Measurements from ENCODE around the gene KRTAP9-3. TPM values are rescaled to one million over a fixed set of nuclear protein-coding genes. Genes with fewer than 3 reads are reported as not detected.
A peak's percentile ranks its signal among the peaks of the same experiment; 100 is the strongest.
"Not testable (repeated sequence)": the region's sequence is repeated elsewhere in the genome, so short reads cannot be mapped to it uniquely, and the experiment has no call there.

Gene KRTAP9-3
- total and polyA plus RNA-seq, 9 donors = not detected

DNA sequence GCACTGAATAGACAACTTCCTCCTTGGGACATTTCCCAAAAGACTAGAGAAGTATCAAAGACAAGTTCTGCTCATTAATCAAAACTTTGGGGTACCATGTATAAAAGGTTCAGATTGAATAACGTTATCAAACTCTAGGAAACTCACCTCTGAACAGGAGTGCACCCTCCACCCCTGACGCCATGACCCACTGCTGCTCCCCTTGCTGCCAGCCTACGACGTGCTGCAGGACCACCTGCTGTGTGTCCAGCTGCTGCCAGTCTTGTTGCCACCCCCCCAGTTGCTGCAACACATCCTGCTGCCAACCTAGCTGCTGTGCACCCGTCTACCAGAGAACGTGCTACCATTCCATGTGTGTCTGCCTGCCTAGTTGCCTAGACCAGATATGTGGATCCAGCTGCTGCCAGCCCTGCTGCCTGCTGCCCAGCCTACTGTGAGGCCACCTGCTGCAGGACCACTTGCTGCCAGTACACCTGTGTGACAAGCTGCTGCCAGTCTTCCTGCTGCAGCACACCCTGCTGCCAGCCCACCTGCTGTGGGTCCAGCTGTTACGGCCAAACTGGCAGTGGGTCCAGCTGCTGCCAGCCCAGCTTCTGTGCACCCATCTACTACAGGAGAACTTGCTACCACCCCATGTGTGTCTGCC, 19.6 kb upstream of the KRTAP9-3 start:
- no peak overlapping the region for H3K27ac ChIP-seq (ENCODE audit: low read length)
- DNase-seq = peak; percentile 7
- H3K4me3 ChIP-seq (ENCODE audit: low read length) = no peak overlapping the region
- no peaks in the 10 kb centered on the region for H3K36me3 ChIP-seq (ENCODE audit: control insufficient read depth, insufficient read depth, low read length)
- no peaks in the 10 kb centered on the region for H3K9me3 ChIP-seq (replicated peaks; ENCODE audit: control insufficient read depth, low read depth, low read length)
- no peaks in the 10 kb centered on the region for H3K4me1 ChIP-seq (ENCODE audit: control insufficient read depth, insufficient read depth, low read length)
- H3K27me3 ChIP-seq (ENCODE audit: control insufficient read depth, insufficient read depth, low read length) = peaks cover 2% of the 10 kb centered on the region
- 64% methylated on average over 6 of the region's 7 CpGs for WGBS (ENCODE audit: insufficient coverage)

DNA sequence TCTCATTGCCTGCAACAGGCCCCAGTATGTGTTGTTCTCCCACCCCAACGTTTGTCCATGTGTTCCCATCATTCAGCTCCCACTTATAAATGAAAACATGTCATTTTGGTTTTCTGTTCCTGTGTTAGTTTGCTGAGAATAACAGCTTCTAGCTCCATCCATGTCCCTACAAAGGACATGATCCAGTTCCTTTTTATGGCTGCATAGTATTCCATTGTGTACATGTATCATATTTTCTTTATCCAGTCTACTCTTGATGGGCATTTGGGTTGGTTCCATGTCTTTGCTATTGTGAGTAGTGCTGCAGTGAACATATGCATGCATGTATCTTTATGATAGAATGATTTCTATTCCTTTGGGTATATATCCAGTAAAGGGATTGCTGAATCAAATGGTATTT, 16.6 kb upstream of the KRTAP9-3 start:
- Histone ChIP-seq H3K36me3 (ENCODE audit: control insufficient read depth, insufficient read depth, low read length) (no peaks in the 10 kb centered on the region), H3K27ac (ENCODE audit: low read length) (no peak overlapping the region), H3K9me3 (replicated peaks; ENCODE audit: control insufficient read depth, low read depth, low read length) (no peaks in the 10 kb centered on the region), H3K4me1 (ENCODE audit: control insufficient read depth, insufficient read depth, low read length) (no peaks in the 10 kb centered on the region), H3K4me3 (ENCODE audit: low read length) (no peak overlapping the region), H3K27me3 (ENCODE audit: control insufficient read depth, insufficient read depth, low read length) (peaks cover 2% of the 10 kb centered on the region)
- no peak for DNase-seq
- WGBS (ENCODE audit: insufficient coverage) = no CpG with 5 or more reads among the region's 1 CpG

DNA sequence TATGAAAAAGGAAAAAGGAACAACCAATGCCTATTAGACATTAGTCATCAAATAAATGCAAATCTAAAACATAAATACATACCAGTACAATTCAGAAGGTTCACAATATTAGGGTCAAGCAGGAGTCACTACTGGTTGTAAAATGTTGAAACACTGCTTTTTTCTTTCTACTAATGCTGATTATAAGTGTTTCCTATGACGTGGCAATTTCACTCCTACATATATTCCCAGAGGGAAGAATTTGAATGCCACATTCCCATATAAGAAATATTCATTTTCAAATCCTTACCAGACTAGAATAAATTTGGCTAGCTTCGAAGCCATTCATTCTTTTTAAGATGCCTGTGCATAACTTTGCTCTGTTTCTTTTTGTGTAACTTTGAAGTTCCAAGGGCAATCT, 8.4 kb upstream of the KRTAP9-3 start:
- no CpG with 5 or more reads among the region's 2 CpGs for WGBS (ENCODE audit: insufficient coverage)
- Histone ChIP-seq H3K36me3 (ENCODE audit: control insufficient read depth, insufficient read depth, low read length) (no peaks in the 10 kb centered on the region), H3K27me3 (ENCODE audit: control insufficient read depth, insufficient read depth, low read length) (no peaks in the 10 kb centered on the region), H3K27ac (ENCODE audit: low read length) (no peak overlapping the region), H3K4me3 (ENCODE audit: low read length) (no peak overlapping the region), H3K9me3 (replicated peaks; ENCODE audit: control insufficient read depth, low read depth, low read length) (no peaks in the 10 kb centered on the region), H3K4me1 (ENCODE audit: control insufficient read depth, insufficient read depth, low read length) (no peaks in the 10 kb centered on the region)
- no peak for DNase-seq

- Histone ChIP-seq H3K4me3 (ENCODE audit: low read length) (no peak overlapping the region), H3K36me3 (ENCODE audit: control insufficient read depth, insufficient read depth, low read length) (no peaks in the 10 kb centered on the region), H3K27ac (ENCODE audit: low read length) (no peak overlapping the region), H3K27me3 (ENCODE audit: control insufficient read depth, insufficient read depth, low read length) (no peaks in the 10 kb centered on the region), H3K4me1 (ENCODE audit: control insufficient read depth, insufficient read depth, low read length) (no peaks in the 10 kb centered on the region), H3K9me3 (replicated peaks; ENCODE audit: control insufficient read depth, low read depth, low read length) (no peaks in the 10 kb centered on the region)
- no peak for DNase-seq
- no CpG with 5 or more reads among the region's 6 CpGs for WGBS (ENCODE audit: insufficient coverage)
Measured at GRCh38 chr17:41226051-41226450, 6.2 kb upstream of the KRTAP9-3 start.

DNA sequence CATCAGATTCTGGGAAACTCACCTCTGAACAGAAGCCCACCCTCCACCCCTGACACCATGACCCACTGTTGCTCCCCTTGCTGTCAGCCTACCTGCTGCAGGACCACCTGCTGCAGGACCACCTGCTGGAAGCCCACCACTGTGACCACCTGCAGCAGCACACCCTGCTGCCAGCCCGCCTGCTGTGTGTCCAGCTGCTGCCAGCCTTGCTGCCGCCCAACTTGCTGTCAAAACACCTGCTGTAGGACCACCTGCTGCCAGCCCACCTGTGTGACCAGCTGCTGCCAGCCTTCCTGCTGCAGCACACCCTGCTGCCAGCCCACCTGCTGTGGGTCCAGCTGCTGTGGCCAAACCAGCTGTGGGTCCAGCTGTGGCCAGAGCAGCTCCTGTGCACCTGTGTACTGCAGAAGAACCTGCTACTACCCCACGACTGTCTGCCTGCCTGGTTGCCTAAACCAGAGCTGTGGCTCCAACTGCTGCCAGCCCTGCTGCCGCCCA, 5.6 kb upstream of the KRTAP9-3 start, which contains the start of gene KRTAP9-2:
Gene KRTAP9-2, plus strand, starts transcription at position 51 of the 498 bp plus-strand sequence. Its CDS starts 7 bp downstream, at position 58.
- not testable (repeated sequence) for H3K36me3 ChIP-seq (ENCODE audit: control insufficient read depth, insufficient read depth, low read length); H3K27me3 ChIP-seq (ENCODE audit: control insufficient read depth, insufficient read depth, low read length); H3K4me1 ChIP-seq (ENCODE audit: control insufficient read depth, insufficient read depth, low read length); DNase-seq; H3K27ac ChIP-seq (ENCODE audit: low read length); H3K9me3 ChIP-seq (replicated peaks; ENCODE audit: control insufficient read depth, low read depth, low read length); H3K4me3 ChIP-seq (ENCODE audit: low read length)
- WGBS (ENCODE audit: insufficient coverage) = 60% methylated on average over 1 of the region's 4 CpGs

GRCh38 chr17:41230094-41230493, 2.2 kb upstream of the KRTAP9-3 start:
- DNase-seq = no peak
- H3K4me1 ChIP-seq (ENCODE audit: control insufficient read depth, insufficient read depth, low read length) = no peaks in the 10 kb centered on the region
- H3K36me3 ChIP-seq (ENCODE audit: control insufficient read depth, insufficient read depth, low read length) = no peaks in the 10 kb centered on the region
- H3K27me3 ChIP-seq (ENCODE audit: control insufficient read depth, insufficient read depth, low read length) = peaks cover 2% of the 10 kb centered on the region
- H3K27ac ChIP-seq (ENCODE audit: low read length) = no peak overlapping the region
- no peak overlapping the region for H3K4me3 ChIP-seq (ENCODE audit: low read length)
- no peaks in the 10 kb centered on the region for H3K9me3 ChIP-seq (replicated peaks; ENCODE audit: control insufficient read depth, low read depth, low read length)

GRCh38 chr17:41231731-41232130, 518 bp upstream of the KRTAP9-3 start:
- WGBS (ENCODE audit: insufficient coverage) = 72% methylated on average over 5 of the region's 6 CpGs
- Histone ChIP-seq H3K4me1 (ENCODE audit: control insufficient read depth, insufficient read depth, low read length) (no peaks in the 10 kb centered on the region), H3K36me3 (ENCODE audit: control insufficient read depth, insufficient read depth, low read length) (no peaks in the 10 kb centered on the region), H3K27me3 (ENCODE audit: control insufficient read depth, insufficient read depth, low read length) (peaks cover 2% of the 10 kb centered on the region), H3K9me3 (replicated peaks; ENCODE audit: control insufficient read depth, low read depth, low read length) (no peaks in the 10 kb centered on the region), H3K27ac (ENCODE audit: low read length) (no peak overlapping the region), H3K4me3 (ENCODE audit: low read length) (no peak overlapping the region)
- DNase-seq = no peak

- not testable (repeated sequence) for DNase-seq
Measured at GRCh38 chr17:41237116-41237515, 4.9 kb downstream of the KRTAP9-3 start.

GRCh38 chr17:41237949-41238437, 5.7 kb downstream of the KRTAP9-3 start, which contains the start of gene KRTAP9-8:
Gene KRTAP9-8, plus strand, starts transcription at chr17:41237999. Its CDS starts 53 bp downstream, at chr17:41238052.
- H3K36me3 ChIP-seq (ENCODE audit: control insufficient read depth, insufficient read depth, low read length); H3K27ac ChIP-seq (ENCODE audit: low read length); H3K4me1 ChIP-seq (ENCODE audit: control insufficient read depth, insufficient read depth, low read length); H3K4me3 ChIP-seq (ENCODE audit: low read length); H3K27me3 ChIP-seq (ENCODE audit: control insufficient read depth, insufficient read depth, low read length); H3K9me3 ChIP-seq (replicated peaks; ENCODE audit: control insufficient read depth, low read depth, low read length); DNase-seq: not testable (repeated sequence)
- WGBS (ENCODE audit: insufficient coverage) = 17% methylated on average over 2 of the region's 3 CpGs

More at GRCh38 chr17:41237116-41237515, 4.9 kb downstream of the KRTAP9-3 start:
- H3K36me3 ChIP-seq (ENCODE audit: control insufficient read depth, insufficient read depth, low read length); H3K4me3 ChIP-seq (ENCODE audit: low read length); H3K4me1 ChIP-seq (ENCODE audit: control insufficient read depth, insufficient read depth, low read length); H3K27ac ChIP-seq (ENCODE audit: low read length); H3K9me3 ChIP-seq (replicated peaks; ENCODE audit: control insufficient read depth, low read depth, low read length); H3K27me3 ChIP-seq (ENCODE audit: control insufficient read depth, insufficient read depth, low read length): not testable (repeated sequence)
- 37% methylated on average over 2 of the region's 4 CpGs for WGBS (ENCODE audit: insufficient coverage)

- H3K36me3 ChIP-seq (ENCODE audit: control insufficient read depth, insufficient read depth, low read length); H3K4me3 ChIP-seq (ENCODE audit: low read length); H3K27ac ChIP-seq (ENCODE audit: low read length); H3K9me3 ChIP-seq (replicated peaks; ENCODE audit: control insufficient read depth, low read depth, low read length); DNase-seq; H3K4me1 ChIP-seq (ENCODE audit: control insufficient read depth, insufficient read depth, low read length); H3K27me3 ChIP-seq (ENCODE audit: control insufficient read depth, insufficient read depth, low read length): not testable (repeated sequence)
- WGBS (ENCODE audit: insufficient coverage) = 83% methylated on average over 1 of the region's 2 CpGs
Measured at GRCh38 chr17:41246995-41247787, 14.9 kb downstream of the KRTAP9-3 start.
